HG02981 (cell line): ENCODE results near the gene KRT12.
"Not testable (repeated sequence)": the region's sequence is repeated elsewhere in the genome, so short reads cannot be mapped to it uniquely, and the experiment has no call there.

Experiments used
- ATAC-seq: cut with Tn5 transposase; IDR thresholded peaks from one replicate; pipeline ENCODE4 v1.9.1; 2021; ENCODE audit warnings: mild to moderate bottlenecking, moderate library complexity; ENCODE audit not compliant: unreplicated experiment

Gene KRT12

DNA sequence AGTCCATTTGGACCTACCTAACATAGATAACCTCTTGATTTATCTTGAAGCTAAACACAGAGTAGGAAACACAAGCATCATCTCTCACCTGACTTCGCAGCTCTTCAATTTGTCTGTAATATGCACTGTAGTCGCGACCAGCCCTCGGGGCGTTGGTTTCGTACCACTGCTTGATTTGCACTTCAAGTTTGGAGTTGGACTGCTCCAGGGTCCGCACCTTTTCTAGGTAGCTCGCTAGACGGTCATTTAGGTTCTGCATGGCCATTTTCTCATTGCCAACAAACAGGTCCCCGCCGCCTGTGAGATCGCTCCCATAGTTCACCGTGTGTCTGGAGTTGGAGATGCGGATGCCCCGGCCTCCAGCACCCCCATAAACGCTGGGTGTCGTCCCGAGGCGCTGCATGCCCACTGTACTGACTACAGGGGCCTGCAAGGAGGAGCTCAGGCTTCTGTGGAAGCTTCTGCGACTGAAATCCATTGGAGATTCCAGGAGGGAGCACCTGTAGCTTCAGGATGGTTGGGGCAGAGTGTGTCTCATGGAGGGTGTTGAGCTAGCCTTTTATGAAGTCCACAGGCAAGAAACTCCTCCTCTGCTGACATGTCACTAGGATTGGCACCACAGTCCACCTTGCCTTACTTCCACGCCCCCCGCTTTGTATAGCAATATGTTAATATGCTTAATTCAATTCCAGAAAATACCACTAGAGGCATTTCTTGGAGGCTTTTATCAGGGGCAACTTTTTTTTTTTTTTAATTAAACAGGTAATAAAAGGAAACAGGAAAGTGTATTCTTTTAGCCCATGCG is 17.9 kb upstream of the KRT12 start, which contains the start of gene KRT20:
Gene KRT20 (minus strand): TSS at position 535 of the 805 bp plus-strand sequence. CDS start 57 bp downstream, at position 478.
- no peak for ATAC-seq

DNA sequence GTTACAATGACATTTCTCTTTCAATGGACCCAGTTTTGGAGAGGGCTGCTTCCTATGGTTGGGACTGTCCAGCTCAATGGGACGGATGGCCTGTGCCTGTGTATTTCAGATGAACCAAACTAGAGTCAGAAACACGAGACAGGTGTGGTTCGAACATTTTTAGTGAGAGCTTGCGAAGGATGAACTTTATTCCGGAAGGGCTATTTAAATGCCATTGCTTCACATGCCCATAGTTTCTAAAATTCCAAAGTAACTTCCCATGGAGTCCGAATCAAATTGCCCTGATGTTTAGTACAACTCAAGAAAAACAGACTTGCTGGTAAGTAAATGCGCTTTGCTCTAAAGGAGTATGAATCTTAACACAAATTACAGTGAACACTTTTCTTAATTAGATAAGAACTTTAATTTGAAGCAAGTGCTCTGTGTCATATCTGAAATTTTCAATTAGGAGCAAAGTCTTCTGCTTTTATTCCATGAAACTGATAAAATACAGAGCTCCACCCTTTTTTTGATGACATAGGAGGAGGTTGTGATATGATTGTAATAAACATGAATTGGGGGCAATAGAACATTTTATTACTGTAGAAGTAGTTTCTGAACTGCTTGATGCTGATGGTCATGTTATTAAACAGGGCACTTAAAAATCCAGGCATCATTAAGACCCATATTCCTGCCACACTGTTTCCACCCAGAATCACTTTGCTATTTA is 16.8 kb upstream of the KRT12 start:
- no peak for ATAC-seq

DNA sequence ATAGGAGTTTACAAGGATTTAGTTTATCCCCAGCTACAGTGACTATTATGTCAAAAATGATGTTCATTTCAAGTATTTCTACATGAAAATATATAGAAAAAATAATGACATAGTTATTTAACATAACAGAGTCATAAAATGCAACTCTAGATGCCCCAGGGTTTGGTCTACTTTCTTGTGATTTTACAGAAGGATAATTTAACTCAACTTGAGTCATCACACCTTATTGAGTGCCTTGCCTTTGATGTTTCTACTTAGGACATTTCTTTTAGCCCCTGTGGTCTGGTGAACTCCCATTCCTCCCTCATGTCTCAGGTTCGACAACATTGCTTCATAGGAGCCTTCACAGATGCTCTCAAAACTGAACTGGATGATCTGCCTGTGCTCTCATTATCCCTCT is 16.0 kb upstream of the KRT12 start:
- no peak for ATAC-seq

DNA sequence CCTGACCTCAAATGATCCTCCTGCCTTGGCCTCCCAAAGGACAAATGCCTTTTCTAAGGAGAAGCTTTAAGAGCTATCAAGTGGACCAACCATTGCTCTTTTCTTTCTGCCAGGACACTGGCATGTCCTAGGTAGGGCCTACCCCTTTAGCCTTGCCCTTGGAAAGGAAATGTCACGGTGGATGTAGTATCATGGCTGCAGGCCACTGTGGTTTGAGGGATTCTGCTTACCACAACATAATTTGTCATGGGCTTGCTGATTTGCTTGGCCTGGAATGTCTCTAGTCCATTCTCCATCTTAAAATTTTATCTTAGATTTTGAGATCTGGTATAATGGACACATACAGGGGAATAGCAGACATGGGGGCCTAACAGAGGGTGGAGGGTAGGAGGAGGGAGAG is 12.0 kb upstream of the KRT12 start:
- no peak for ATAC-seq

DNA sequence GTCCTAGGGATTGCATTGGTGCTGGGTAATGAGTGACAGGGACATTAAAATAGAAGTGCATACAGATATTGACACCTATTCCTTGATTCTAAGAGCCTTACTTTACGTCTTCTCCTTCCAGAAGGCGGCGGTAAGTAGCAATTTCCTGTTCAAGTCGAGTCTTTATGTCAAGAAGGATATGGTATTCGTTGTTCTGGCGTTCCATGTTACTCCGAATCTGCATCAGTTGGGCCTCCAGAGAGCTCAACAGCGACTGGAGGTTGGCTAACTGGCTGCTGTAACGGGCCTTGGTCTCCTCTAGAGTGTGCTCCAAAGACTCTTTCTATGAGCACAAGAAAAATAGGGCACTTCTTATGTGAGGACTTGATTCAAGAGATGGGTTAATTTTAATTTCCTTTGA is 11.0 kb upstream of the KRT12 start:
- ATAC-seq, result no peak

DNA sequence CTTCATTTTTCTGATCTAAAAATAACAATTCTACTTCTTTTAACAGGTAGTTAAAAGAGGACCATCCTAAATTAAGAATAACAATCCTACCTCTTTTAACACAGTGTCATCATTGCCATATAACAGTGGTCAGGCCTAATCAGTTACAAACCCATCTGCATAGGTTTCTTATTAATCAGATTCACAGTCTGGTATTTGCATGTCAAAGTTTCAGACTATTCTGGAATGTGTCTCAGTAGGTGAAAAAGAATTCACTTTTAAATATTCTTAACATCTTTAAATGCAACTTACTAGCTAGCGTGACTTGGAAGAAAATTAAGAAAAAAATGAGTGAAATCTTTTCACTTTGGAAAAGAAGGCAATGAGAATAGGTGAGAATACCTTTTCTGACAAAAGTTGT is 6.8 kb upstream of the KRT12 start:
- ATAC-seq, result no peak

DNA sequence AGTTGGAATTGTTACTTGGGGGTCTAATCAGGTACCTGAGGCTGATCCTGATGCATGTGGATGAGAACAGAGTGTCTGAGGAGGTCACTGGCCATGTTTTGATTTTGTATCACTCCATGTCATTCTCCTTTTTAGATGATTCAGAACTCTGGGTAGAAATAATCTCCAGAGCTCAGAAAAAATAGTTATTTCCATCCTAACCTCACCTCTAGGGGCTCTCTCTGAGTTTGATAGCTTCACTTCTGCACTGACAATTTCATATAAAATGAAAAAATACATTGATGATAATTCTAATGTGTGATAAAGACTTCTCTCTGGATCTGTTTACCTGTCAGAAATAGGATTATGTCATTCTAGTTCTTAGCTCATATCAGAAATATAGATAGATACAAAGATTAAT is 6.2 kb upstream of the KRT12 start:
- ATAC-seq, result no peak

DNA sequence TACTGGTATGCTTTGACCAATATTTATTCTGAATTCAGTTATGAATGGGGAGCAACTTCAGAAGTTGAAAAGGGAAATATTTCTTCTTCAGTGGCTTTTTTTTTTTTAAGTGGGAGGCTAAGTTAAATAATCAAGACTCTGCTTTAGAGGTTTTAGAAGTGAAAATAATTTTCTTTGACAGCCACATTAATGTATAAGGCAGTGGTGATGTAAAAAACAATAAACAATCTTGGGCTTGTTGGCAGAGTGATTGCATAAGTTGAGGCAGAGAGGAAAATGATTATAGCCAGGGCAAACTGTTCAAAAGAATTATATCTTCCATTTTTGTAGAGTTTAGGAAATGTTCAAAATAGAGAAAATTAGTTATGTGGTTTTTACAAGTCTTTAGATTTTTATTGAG is 5.4 kb upstream of the KRT12 start:
- ATAC-seq, result no peak

DNA sequence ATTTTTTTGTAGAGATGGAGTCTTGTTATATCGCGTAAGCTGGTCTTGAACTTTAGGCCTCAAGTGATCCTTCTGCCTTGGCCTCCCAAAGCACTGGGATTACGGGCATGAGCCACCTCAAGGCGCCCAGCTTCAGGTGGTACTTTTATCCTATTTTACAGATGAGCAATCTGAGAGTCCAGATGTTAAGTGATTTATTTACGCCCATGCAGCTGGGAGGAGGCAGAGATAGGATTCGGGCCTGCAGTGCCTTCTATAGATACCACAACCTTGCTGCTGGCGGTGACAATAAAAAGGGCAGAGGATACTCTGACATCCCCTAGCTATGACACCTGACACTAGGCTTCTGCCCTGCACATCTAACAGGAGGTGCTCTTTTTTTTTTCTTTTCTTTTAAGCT is 4.3 kb upstream of the KRT12 start:
- no peak for ATAC-seq

DNA sequence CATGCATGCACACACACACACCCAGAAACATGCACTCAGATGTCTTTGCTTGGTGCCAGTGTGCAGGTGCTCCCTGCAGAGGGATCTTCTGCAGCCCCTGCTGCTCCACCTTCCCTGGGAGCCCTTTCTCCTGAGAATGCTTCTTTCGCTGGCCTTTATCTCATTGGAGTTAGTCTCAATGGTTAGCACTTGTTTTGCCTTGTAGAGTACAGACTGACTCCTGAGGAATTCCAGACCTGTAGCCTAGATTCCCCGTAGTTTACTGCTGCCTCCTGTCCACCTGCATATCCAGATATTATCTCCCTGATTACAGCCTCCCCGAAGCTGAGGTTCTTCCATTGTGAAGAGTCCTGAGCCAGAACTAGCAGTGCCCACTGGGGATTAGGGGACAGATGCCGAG is 3.1 kb upstream of the KRT12 start:
- ATAC-seq, result no peak

DNA sequence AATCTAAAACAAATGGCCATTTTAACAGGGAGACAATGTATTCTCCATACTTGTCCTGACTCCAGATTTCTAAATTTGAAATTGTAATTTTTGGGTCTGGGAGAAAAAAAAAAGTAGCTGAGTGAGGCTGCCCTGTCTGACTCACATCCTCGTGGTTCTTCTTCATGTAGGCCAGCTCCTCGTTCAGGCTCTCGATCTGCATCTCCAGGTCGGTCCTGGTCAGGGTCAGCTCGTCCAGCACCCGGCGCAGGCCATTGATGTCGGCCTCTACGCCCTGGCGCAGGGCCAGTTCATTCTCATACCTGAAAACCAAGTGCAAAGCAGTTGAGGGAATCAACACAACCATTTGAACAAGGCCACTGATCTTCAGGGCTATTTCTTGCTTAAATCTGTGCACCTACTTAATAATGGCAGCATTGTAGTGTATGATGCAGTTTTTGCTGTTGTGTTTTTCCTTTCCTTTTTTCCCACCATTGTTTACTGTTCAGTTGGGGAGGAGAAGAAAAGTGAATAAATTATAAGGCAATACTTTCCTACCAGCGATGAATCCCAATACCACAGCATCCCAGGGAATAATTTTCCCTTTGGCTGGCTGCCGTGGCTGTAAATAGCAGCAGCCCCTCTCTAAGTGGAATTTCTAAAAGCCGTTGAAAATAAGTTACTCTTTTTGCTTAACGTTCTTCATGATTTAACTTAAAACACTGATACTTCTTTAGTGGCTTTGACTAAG is 2.2 kb downstream of the KRT12 start:
- ATAC-seq, result no peak

DNA sequence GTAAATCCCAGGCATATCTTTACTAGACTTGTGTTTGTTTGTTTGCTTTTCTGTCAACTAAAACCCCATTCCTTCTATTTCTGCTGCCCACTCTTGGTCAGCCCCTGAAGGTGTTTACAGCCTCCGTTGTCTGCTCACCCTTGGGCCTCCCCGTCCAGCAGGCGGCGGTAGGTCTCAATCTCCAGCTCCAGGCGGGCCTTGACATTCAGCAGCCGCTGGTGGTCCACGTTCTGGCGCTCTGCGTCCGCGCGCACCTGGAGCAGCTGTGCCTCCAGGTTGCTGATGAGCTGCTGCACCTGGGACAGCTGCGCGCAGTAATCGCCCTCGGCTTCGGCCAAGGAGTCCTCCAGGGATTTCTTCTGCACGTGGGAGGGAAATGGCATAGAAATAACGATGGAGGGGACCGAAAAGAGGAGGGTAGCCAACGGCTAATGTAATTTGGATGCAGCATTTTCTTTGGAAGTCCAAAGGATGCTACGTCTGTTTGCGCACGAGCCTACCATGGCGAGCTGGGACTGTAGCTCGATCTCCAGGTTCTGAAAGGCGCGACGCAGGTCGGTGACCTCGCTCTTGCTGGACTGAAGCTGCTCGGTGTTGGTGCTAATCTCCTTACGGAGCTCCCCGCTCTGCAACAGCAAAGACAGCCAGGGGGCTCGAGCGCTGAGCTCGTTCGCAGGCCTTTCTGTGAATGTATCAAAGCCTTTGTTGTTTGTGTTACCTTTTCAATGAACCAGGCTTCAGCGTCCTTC is 3.9 kb downstream of the KRT12 start:
- ATAC-seq, result no peak

DNA sequence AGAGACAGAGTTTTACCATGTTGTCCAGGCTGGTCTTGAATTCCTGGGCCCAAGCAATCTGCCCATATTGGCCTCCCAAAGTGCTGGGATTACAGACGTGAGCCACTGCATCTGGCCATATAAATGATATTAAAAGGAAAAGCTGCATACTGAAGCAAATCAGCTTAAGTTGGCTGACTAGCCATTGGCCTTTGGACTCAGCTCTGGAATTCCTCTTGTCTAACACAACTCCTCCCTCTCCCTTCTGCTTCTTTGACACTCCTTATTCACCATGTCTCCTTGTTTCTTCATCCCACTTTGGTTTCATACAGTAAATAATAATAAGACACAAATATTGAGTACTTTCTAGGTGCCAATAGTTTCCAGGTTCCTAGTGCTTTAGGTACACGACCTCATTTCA is 7.5 kb downstream of the KRT12 start:
- ATAC-seq, result no peak

DNA sequence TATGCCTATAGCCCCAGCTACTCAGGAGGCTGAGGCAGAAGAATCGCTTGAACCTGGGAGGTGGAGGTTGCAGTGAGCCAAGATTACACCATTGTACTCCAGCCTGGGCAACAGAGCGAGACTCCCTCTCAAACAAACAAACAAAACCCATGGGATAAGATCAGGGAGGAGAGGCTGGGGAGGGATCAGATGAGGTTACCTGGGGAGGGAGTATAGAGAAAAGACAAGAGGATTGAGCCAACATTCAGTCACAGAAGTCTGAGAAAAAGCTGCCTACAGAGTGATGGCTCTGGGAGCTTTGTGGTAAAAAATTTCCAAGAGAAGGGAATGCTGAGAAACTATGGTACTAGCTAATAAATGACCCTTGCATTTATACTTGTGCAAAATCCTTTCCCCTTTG is 8.4 kb downstream of the KRT12 start:
- not testable (repeated sequence) for ATAC-seq

DNA sequence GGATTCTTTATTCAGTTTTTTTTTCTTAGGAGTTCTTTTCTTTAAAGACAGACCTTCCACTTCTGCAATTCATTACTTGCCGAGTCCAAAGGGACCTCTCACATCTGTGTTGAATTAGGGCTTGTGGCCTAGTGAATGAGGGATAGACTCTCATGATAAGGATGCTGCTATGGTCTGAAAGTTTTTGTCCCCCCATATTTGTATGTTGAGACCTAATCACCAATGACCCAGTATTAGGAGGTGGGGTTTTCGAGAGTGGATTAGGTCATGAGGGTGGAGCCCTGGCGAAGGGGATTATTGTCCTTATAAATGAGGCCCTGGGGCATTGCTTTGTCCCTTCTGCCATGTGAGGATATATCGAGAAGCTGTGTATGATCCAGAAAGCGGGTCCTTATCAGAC is 9.5 kb downstream of the KRT12 start:
- ATAC-seq, result no peak

DNA sequence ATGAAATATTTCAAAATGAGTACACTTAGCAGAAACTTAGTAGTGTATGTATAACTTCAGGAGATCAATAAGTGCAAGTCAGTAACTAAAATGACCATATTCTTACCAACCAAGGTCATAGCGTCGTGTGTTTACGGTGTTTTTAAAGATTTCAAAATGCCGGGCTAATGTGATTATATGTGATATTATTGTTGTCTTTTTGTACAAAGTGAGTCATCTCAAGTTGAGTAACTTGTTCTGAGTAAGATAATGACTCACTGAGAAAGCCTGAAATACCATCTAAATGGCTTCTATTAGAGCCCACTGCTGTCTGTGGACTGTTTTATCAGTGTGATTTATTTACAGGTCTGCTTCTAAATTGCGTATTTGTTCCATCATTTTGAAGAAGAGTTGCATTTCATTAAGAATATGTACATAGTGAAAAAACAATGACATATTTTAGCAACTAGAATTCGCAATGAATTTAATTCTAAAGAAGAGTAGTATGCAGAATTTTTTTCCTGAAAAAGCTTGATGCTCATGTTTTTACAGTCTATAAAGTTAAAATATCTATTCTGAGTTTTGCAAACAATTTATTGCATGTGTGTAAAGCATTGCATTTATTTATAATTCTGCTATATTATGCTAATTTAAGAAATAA is 12.7 kb downstream of the KRT12 start:
- no peak for ATAC-seq

DNA sequence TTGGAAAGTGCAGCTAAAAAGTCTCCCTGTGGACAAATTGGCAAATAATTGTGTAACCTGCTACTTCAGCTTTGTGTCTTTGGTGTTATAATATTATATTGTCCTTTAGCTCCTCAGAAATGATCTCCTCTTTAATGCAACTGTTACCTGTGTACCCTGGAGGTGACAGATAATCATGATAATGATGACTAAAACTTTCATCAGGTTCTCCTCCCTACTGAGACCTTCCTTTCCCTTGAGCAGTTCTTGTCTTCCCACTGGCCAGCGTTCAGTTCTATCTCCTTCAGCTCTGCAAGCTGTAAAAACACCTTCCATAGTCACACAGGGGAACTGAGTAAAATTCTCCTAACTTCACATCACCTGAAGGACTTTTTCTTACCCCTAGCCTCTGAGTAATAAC is 14.7 kb downstream of the KRT12 start:
- no peak for ATAC-seq

DNA sequence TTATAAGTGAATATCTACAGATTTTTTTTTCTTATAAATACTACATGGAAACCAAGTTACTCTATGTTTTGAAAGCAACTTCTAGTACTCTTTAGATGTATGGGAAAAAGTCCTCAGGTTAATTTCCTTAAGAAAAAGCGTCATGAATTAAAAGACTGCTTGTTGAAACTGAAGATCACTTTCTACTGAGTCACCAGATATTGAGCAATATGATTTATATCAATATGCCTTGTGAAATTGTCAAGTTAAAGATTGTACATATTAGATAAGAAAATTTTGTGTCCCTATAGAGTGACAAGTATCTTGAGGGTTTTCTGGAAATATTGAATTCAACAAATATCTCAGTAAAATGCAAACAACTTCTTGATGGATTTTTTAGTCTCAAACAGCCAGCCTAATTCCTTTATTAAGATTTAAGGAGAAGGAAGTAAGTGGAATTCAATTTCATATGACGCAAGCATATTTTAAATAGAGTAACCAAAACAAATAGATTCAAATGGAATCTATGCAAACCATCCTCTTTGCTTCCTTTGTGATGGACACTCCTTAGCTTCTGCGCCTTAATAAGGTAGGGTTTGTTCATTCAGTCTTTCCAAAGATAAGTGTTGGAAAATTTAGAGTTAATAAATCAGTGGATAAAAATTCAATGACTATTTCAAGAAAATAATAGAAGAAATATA is 16.6 kb downstream of the KRT12 start:
- ATAC-seq, result no peak

DNA sequence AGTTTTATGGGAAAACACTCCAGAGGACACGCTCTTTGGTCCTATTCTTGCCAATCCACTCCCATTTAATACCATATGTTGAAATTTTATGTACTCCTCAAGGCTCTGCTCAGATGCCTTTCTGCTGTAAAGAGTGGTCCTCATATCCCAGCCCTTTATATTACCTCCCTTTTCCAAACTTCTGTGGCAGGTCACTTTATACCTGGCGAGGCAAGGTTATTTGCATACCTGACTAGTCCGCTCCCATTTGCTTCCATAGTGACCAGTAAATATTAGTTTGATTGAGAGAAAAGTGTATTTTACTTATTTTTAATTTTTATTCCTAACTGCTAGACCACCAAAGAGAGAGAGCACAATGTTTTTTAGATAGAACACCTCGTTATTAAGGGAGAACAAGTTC is 17.3 kb downstream of the KRT12 start:
- no peak for ATAC-seq

DNA sequence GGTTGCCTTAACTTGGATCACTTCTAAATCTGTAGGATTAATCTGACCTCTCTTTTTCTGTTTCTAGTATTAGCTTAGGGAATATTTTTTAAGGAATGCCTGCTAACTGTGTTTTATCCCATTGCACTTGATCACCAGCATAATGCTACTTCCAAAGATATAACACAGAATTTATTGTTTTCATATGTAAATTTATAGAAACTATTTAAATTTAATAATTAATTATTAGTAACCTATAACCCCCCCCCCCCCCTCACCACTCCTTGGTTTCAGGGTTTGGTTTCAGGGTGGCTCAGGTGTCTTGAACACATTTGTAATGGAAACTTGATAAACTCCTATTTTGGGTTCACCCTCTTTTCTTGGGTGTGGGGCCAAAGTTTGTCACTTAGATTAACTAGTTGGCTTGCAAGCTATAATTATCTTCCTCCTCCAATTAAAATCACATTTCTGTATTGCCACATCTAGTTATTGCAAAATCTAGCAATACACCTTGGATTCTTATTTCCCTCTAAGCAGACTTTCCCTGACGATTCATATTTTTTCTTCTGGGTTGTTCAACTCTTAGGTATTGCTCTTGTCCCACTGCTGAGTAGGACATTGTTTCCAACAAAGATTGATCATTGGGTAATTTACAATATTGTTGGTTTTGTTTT is 18.3 kb downstream of the KRT12 start:
- ATAC-seq, result no peak
